Activated naive CD4-positive, alpha-beta T cell treated with Interleukin-2 at 50 U/mL for 16 hours (primary cell): ENCODE data around the gene DOCK10.
A peak's percentile ranks its signal among the peaks of the same experiment; 100 is the strongest.
"Not testable (repeated sequence)": the region's sequence is repeated elsewhere in the genome, so short reads cannot be mapped to it uniquely, and the experiment has no call there.

Source experiments
- DNase-seq: peaks from one replicate; pipeline ENCODE4 v3.0.0-alpha.2; 2020

The DOCK10 gene

GRCh38 chr2:224941960-224942359, 100.3 kb downstream of the DOCK10 start:
- no peak for DNase-seq

GRCh38 chr2:224940618-224941017, 101.7 kb downstream of the DOCK10 start:
- no peak for DNase-seq

GRCh38 chr2:224938651-224939182, 103.6 kb downstream of the DOCK10 start:
- DNase-seq = no peak

GRCh38 chr2:224937887-224938286, 104.4 kb downstream of the DOCK10 start:
- DNase-seq = no peak

- DNase-seq = no peak
Measured at GRCh38 chr2:224934526-224935188, 107.6 kb downstream of the DOCK10 start.

GRCh38 chr2:224933431-224933830, 108.8 kb downstream of the DOCK10 start:
- DNase-seq = no peak

GRCh38 chr2:224932522-224932921, 109.7 kb downstream of the DOCK10 start:
- DNase-seq = no peak

- no peak for DNase-seq
Measured at GRCh38 chr2:224931956-224932355, 110.3 kb downstream of the DOCK10 start.

GRCh38 chr2:224930990-224931389, 111.3 kb downstream of the DOCK10 start:
- DNase-seq = no peak

- no peak for DNase-seq
Measured at GRCh38 chr2:224930124-224930523, 112.1 kb downstream of the DOCK10 start.

GRCh38 chr2:224929512-224929911, 112.8 kb downstream of the DOCK10 start:
- no peak for DNase-seq

GRCh38 chr2:224927646-224928173, 114.6 kb downstream of the DOCK10 start:
- peak; percentile 66 for DNase-seq

GRCh38 chr2:224927011-224927410, 115.3 kb downstream of the DOCK10 start:
- no peak for DNase-seq

GRCh38 chr2:224925810-224926100, 116.5 kb downstream of the DOCK10 start:
- no peak for DNase-seq

GRCh38 chr2:224925061-224925809, 117.0 kb downstream of the DOCK10 start:
- no peak for DNase-seq

- no peak for DNase-seq
Measured at GRCh38 chr2:224924631-224925030, 117.6 kb downstream of the DOCK10 start.

- DNase-seq = no peak
Measured at GRCh38 chr2:224922142-224922727, 120.0 kb downstream of the DOCK10 start.

GRCh38 chr2:224919472-224920110, 122.7 kb downstream of the DOCK10 start:
- DNase-seq = no peak

GRCh38 chr2:224918626-224919471, 123.4 kb downstream of the DOCK10 start:
- DNase-seq = no peak

GRCh38 chr2:224917246-224917645, 125.0 kb downstream of the DOCK10 start:
- not testable (repeated sequence) for DNase-seq

GRCh38 chr2:224915136-224915535, 127.1 kb downstream of the DOCK10 start:
- DNase-seq = no peak

GRCh38 chr2:224910574-224910925, 131.7 kb downstream of the DOCK10 start:
- no peak for DNase-seq
